NCI-H1417 treated with DMSO at 0.1 percent for 48 hours (cell line): ENCODE data around the gene SIAH1.
"Not testable (repeated sequence)": the region's sequence is repeated elsewhere in the genome, so short reads cannot be mapped to it uniquely, and the experiment has no call there.

Experiments used
- DNase-seq: peaks from one replicate; lab custom pipeline; 2025; lab: John Stamatoyannopoulos, UW

Gene SIAH1

DNA sequence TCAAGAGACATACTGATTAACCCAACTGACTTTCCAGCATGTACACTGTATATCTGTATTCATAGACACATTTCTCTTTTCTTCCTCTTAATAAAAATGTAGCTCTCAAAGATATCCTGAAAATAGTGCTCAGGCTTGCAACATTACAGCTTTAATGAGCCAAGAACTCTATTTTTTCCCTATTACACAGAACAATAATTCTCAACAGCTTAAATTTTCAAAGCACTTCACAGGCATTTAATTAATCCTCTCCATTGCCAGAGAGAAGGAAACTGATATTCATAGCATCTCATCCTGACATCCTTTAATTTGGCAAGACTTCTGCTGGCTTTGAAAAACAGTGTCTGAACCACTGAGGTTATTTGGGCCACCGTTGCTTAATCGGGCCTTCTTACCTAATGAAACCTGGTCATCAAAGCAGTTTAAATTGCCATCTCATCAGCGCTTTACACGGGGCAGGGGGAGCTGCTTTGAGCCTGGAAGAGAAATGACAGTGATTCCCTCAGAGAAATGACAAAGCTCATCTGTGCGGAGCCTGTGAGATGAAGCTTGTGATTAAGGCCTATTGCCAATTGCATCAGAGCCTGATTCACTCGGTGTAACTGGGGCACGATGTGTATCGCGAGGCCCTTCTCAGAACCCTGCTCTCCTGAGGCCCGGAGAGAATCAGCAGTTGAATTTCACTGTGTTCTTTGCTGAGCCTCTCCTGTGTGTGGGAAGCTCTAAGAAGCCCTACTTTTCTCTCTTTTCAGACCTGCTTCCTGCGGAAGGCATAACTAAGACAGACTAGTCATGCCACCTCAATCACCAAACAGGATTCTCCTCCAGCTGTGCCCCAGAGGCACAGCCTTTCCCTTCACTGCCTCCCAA lies 8.5 kb upstream of the SIAH1 start:
- DNase-seq: no peak

DNA sequence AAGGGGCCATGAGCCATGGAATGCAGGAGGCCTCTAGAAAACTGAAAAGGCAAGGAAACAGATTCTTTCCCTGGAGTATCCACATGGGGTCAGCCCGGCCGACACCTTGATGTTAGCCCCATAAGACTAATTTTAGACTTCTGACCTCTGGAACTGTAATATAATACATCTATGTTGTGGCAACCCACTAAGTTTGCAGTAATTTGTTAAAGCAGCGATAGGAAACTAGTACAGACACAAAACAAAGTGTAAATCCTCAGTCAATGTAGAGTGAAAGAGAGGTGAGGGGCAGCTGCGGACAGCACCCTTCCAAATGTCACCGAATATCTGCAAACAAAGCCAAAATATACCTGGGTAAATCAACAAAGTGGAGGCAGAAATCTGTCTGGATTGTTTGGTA lies 7.2 kb upstream of the SIAH1 start:
- DNase-seq: no peak

DNA sequence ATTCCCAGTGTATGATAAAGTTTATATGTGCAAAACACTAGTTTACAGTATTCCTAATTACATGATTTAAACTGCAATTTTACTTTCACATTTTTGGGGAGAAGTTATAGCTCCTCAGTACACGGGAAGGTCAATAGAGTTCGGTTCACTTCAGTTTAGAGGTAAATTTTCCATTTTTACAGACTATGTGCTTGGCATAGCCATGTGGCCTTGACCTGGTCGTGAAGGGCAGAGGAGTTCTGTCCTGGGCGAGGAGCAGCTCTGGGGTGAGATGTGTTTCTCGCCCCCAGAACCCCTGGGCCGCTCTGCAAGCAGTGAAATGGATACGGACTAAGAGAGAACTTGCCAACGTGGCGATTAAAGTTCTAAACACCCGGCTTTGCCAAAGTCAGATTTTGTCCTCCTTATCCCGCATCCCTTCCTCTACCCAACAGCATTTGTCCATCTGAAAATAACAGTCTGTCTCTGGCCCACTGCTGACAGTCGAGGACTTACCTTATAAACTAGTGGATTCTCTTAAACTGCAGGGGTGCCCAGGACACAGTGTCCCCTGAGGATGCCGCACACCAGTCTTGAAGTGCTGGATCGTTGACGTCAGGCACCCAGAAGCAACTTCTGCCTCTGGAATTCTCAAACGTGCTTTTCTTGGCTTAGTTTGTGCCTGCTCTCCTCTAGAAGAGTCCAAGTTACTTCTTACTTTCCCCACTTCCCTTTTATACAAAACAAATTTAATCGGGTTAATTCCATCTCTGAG lies 1.5 kb upstream of the SIAH1 start:
- DNase-seq: no peak

DNA sequence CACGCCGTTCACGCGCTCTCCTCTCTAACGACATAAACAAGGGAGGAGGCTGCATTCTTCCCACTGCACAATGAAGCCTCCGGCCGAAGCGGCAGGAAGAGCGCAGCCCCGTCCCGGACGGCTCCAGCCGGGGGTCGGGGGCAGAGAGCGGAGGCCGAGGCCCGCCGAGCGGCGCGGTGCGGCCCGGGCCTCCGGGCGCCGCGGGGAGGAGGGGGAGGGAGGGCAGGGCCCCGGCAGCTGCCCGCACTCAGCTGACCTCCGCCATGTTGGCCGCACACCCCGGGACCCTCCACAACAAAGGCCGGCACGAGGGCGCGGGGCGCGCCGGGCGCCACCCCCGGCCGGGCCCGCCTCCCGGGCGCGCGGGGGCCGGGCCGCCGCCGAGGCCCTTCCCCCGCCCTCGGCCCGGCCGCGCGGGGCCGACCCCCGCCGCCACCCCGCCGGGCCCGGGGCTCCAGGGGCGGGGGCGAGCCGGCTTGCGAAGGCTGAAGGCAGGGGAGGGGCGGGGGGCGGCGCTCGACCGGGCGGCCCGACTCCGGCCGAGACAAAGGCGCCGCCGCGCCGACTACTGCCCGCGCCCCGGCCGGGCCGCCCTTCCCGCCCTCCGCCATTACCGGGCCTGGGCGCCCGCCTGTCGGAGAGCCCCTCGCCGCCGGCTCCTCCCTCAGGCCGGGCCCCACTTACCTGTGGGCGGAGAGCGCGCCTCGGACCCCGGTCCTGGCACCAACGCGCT lies 527 bp downstream of the SIAH1 start:
- DNase-seq: no peak

DNA sequence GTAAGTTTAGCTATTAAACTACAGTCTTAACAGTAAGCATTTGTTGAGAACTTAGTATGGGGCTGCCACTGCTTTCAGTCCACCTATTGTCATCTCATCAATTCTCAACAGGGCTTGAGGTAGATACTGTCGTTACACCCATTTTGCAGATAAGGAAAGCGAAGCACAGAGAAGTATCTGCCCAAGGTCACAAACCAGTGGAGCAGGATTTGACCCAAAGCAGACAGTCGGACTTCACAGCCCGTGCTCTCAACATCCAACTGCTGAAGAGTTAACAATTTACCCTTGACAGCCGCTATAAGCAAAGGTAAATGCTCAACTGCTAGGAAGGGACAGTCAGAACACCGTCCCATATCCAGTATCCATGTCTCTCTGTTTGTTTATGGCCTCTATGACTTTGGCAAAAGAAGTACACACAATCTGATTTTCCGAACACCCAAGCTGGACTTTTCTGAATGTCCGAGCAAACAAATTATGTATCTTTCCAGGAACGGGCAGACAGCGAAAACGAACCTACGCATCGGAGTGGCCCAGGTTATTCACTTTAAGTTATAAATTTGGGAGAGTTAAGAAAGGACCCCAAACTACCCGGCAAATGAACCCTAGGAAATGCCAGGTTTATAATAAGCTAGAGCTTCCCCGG lies 1.2 kb downstream of the SIAH1 start:
- DNase-seq: no peak

- DNase-seq: no peak
Observed at GRCh38 chr16:48383009-48383876, 2.0 kb downstream of the SIAH1 start.

DNA sequence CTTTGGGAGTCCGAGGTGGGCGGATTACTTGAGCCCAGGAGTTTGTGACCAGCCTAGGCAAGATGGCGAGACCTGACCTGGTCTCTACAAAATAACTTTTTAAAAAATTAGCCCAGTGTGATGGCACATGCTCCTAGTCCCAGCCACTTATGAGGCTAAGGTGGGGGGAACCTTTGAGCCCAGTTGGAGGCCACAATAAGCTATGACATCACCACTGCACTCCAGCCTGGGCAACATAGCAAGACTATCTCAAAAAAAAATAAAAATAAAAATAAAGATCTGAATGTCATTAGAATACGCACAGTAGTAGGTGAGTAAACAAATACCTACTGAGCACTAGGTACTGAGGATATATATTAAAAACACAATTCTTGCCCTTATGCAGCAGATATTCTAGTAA lies 3.1 kb downstream of the SIAH1 start:
- DNase-seq: no peak

DNA sequence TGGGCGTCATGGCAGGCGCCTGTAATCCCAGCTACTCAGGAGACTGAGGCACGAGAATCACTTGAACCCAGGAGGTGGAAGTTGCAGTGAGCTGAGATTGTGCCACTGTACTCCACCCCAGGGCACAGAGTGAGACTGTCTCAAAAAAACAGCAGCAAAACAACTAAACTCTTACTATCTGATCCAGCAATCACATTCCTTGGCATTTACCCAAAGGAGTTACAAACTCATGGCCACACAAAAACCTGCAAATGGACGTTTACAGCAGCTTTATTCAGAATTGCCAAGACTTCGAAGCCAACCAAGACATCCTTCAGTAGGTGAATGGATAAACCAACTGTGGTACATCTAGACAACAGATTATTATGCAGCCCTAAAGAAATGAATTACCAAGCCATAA lies 4.0 kb downstream of the SIAH1 start:
- DNase-seq: no peak

GRCh38 chr16:48378836-48379235 lies 6.4 kb downstream of the SIAH1 start:
- DNase-seq: no peak

DNA sequence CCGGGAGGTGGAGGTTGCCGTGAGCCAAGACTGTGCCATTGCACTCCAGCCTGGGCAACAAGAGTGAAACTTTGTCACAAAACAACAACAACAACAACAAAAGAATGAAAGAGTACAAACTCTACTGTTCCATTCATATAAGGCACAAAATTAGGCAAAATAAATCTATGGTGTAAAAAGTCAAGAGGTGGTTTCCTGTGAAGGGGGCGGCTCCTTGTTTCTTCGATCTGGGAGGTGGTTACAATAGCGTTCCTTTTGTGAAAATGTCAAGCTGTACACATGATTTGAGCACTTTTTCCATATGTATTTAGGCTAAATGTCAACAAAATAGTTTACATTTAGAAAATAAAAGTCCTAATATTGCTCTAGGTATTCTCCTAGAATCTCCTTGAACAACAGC lies 6.9 kb downstream of the SIAH1 start:
- DNase-seq: no peak

GRCh38 chr16:48377301-48377700 lies 7.9 kb downstream of the SIAH1 start:
- DNase-seq: not testable (repeated sequence)

- DNase-seq: no peak
Observed at GRCh38 chr16:48374255-48374654, 11.0 kb downstream of the SIAH1 start.

DNA sequence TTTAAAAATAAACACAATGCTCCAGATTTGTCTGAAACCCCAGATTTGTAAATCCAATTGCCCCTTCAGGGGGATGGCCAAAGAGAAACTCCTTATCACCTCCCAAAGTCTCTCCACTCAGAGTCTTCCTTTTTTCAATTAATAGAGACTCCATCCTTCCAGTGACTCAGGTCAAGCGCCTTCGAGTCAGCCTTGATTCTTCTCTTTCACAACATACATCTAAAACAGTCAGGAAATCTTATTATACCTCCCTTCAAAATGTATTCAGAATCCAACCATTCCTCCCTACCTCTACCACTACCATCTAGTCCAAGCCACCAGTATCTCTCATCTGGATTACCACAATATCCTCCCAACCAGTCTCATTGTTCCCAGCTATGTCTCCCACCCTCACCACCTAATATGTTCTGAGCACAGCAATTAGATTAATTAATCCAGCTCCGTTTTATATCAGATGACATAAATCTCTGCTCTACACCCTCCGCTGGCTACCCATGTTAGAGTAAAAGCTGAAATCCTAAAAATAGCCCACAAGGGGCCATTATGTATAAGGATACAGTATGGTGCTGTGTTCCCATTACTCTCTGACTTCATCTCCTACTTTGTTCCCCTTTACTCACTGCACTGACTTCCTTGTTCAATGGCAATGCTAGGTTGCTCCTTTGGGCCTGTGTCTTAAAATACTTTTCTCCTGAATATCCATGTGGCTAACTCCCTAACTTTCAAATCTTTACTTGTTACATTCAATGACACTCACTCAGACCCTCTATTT lies 11.8 kb downstream of the SIAH1 start:
- no peak for DNase-seq

GRCh38 chr16:48372744-48373143 lies 12.5 kb downstream of the SIAH1 start:
- no peak for DNase-seq

- DNase-seq: no peak
Observed at GRCh38 chr16:48371393-48371780, 13.8 kb downstream of the SIAH1 start.

DNA sequence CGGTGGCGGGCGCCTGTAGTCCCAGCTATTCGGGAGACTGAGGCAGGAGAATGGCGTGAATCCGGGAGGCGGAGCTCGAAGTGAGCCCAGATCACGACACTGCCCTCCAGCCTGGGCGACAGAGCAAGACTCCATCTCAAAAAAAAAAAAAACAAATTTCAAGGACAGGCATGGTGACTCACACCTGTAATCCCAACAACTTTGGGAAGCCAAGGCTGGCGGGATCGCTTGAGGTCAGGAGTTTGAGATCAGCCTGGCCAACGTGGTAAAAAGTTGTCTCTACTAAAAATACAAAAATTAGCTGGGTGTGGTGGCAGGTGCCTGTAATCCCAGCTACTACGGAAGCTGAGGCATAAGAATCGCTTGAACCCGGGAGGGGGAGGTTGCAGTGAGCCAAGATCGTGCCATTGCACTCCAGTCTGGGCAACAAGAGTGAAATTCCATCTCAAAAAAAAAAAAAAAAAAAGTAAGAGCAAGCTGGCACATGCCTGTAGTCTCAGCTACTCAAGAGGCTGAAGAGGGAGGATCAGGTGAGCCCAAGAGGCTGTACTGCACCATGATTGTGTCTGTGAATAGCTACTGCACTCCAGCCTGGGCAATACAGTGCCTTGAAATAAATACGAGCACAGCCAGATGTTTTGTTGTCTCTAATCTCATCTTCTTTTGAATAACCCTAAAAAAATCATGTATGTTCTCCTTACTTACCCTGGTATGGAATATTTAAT lies 14.4 kb downstream of the SIAH1 start:
- DNase-seq: not testable (repeated sequence)

GRCh38 chr16:48370229-48370628 lies 15.0 kb downstream of the SIAH1 start:
- no peak for DNase-seq

- no peak for DNase-seq
Observed at GRCh38 chr16:48369765-48370164, 15.4 kb downstream of the SIAH1 start.

DNA sequence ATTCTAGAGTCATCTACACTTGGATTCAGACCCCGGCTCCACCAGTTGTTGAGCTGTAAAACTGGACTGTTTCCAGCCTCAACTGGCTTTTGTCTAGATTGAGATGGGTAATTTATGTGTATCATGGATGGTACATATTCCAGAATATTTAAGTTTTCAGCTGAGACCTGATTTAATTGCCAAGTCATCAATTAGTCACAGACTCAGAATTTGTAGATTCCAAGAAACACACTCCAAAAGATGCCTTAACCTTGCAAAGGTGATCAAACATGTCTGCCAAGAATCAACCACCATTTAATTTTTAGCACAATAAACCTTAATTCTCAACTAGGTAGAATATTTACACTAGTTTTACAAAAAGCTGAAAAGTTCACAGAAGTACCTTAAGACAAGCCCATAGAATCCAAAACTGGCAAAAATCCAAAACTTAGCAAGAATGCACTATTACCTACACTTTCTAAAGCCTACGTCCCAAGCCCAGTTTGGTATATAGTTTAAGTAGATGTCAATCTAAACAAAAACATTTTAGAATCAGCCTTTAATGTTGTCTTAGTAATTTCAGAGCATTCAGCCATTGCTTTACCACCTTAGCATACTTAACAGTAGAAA lies 17.7 kb downstream of the SIAH1 start:
- no peak for DNase-seq
